Measurements from ENCODE around the gene TUBG2.

Gene TUBG2

GRCh38 chr17:42677921-42678781, 19.1 kb downstream of the TUBG2 start:
- DNase-seq, result peak; percentile 70 to 77

- DNase-seq, result peak in 1 of 2 experiments; percentile 33
These were observed 19.9 kb downstream of the TUBG2 start for GRCh38 chr17:42678951-42679491.

- peak; percentile 62 to 65 for DNase-seq
These were observed 20.6 kb downstream of the TUBG2 start for GRCh38 chr17:42679492-42680330.

DNA sequence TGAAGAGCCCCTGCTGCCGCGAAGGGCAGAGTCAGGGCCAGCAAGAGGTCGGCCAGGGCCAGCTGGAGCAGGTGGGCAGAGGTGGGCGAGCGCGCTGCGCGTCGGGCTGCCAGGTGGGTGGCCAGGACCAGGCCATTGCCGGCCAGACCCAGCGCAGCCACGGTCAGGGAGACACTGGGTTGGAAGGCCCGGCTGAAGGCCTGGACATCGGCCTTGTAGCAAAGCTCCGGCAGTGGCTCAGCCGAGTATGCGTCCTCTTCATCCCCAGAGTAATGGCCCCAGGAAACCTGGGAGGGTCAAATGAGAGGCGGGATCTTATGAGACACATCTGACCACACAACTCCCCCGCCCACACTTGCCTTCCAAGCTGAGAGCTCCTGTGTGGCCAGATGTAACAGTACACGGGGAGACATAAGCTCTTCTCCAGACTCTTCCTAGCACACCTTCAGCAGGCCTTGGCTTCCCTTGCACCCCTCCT, 21.3 kb downstream of the TUBG2 start:
- no peak for DNase-seq

DNA sequence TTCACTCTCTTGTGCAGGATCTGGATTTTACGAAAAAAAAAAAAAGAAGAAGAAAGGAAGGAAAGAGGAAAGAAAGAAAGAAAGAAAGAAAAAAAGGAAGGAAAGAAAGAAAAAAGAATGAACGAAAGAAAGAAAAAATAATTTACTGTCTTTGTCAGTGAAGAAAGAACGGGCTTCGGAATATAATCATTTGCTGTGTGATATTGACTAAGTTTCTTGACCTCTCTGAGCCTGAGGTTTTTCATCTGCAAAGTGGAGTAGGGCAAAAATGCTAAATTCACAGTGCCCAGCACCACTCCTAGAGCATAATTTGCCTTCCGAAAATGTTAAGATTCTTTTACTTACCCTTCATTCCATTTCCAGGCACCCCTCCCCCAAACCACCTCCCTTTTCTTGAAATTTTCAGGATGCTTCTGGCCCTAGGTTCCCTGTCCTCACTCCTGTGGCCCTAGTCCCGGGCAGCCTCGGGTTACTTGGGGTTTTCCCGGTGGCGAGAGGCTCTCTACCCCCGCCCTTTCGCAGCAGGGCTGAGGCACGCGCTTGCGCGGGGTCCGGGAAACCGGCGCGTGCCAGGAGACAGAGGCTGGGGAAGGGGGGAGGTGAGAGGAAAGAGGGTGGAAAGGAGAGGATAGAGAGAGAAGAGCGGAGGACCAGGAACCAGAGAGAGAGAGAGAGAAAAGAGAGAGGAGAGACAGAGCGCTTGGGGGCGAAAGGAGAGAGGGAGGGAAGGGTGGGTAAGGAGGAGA, 23.1 kb downstream of the TUBG2 start, which contains the start of gene CNTNAP1:
Gene CNTNAP1 (plus strand): TSS at position 556 of the 746 bp plus-strand sequence. CDS start 299 bp downstream, outside the sequence.
- DNase-seq, result no peak

DNA sequence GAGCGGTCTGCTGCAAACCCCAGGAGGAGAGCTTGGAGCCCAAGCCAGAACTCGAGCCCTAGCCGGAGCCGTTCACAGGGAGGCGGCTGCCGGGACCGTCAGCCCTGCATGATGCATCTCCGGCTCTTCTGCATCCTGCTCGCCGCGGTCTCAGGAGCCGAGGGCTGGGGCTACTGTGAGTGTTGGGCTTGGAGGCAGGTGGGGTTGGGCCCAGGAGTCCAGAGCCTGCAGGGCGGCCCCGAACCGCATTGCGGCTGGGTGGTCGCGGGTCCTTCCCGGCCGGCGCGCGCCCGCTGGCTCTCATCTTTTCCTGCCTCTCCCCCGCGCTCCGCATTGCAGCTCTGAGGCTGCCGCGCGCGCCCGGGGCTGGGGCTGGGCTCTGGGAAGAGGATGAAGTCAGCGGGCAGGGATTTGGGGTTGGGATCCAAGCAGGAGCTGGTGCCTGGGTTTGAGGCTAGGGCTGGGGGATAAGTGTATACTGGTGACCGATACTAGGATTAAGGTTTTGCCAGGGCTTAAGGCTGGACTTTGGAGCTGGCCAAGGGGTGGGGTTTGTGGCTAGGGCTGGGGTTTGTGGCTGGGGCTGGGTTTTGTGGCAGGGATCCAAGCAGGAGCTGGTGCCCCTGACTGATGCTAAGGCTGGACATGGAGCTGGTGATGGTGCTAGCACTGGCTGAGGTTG, 23.8 kb downstream of the TUBG2 start:
- DNase-seq, result no peak

DNA sequence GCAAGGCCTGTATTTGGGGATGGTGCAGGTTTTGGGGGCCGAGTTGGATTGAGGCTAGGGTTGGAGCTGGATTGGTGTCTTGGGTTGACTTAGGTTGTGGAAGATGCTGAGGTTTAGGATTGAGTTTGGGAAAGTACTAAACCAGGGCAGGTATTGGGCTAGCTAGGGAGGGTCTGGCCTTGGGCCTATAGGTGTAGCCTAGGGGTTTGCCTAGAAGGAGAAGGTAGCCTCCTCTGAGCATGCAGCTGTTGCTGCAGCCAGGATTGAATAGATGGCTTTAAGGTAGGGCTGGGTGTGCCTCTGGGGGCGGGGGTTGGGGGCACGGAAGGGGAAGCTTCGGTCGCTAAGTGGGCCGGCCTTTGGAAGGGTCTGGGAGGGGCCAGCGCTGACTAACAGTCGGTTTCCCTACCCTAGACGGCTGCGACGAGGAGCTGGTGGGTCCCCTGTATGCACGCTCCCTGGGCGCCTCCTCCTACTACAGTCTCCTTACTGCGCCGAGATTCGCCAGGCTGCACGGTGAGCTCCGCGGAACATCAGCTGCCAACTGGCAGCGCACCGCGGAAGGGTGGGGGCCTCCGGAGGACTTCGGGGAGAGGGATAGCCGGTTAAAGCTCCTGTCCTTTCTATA, 24.4 kb downstream of the TUBG2 start:
- DNase-seq, result no peak

DNA sequence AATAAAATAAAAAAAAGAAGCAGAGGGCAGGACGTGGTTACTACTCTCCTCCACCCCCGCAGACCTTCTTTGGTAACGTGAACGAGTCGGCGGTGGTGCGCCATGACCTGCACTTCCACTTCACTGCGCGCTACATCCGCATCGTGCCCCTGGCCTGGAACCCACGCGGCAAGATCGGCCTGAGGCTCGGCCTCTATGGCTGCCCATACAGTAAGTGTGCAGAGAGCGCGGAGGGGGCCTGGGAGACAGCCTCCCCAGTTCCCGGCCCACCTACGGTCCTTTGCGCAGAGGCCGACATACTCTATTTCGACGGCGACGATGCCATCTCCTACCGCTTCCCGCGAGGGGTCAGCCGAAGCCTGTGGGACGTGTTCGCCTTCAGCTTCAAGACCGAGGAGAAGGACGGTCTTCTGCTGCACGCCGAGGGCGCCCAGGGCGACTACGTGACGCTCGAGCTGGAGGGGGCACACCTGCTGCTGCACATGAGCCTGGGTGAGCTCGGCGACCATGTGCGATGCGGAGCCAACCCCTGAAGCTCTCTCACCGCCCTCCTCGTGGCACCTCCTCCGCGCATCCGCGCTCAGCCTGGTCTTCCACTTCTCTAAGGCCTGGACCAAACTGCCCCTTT, 26.0 kb downstream of the TUBG2 start:
- DNase-seq, result no peak

GRCh38 chr17:42685831-42686230, 26.7 kb downstream of the TUBG2 start:
- DNase-seq, result no peak

DNA sequence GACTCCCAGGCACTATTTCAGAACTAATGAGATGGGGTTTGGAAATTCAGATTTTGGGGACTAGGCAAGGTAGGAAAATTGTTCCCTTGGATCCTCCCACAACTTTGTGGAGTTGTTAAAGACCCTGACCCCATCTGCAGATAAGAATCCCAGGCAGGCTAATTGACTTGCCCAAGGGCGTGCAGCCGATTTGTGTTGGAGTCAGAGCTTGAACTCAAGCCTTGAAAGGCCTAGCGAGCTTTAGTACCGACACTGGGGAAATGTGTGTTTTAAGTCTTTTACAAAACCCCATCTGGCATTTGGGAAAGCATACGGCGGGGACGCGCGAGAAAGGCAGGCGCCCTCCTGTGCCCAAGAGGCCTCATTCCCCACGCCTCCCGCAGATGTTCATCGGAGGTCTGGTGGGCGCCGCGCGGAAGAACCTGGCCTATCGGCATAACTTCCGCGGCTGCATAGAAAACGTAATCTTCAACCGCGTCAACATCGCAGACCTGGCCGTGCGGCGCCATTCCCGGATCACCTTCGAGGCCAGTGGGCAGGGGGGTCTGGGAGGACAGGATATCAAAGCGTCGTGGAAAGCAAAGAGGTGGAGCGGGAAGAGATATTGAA, 27.5 kb downstream of the TUBG2 start:
- no peak for DNase-seq

GRCh38 chr17:42687707-42688320, 28.7 kb downstream of the TUBG2 start:
- DNase-seq, result no peak

DNA sequence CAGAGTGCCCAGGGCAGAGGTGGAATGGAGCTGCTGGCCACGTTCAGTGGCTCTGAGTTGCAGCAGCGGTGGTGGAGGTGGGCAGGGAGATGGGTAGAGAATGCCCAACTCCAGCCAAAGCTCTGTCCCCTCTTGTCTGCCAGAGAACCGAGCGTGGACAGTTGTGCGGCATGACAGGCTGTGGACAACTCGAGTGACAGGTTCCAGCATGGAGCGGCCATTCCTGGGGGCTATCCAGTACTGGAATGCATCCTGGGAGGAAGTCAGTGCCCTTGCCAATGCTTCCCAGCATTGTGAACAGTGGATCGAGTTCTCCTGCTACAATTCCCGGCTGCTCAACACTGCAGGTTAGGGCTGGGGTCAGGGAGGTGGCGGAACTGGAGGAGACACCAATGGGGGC, 31.5 kb downstream of the TUBG2 start:
- no peak for DNase-seq

DNA sequence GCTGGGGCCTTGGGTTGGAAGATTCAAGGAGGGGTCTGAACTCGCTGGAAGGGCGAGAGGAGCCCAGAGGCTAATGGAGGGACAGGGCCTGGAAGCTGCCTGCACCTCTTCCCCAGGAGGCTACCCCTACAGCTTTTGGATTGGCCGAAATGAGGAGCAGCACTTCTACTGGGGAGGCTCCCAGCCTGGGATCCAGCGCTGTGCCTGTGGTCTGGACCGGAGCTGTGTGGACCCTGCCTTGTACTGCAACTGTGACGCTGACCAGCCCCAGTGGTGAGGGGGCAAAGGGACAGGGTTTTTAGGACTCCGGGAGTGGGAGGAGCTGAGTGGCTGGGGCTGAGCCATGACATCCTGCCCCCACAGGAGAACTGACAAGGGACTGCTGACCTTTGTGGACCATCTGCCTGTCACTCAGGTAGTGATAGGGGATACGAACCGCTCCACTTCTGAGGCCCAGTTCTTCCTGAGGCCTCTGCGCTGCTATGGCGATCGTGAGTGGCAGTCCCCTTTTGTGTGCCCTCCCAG, 32.0 kb downstream of the TUBG2 start:
- no peak for DNase-seq

DNA sequence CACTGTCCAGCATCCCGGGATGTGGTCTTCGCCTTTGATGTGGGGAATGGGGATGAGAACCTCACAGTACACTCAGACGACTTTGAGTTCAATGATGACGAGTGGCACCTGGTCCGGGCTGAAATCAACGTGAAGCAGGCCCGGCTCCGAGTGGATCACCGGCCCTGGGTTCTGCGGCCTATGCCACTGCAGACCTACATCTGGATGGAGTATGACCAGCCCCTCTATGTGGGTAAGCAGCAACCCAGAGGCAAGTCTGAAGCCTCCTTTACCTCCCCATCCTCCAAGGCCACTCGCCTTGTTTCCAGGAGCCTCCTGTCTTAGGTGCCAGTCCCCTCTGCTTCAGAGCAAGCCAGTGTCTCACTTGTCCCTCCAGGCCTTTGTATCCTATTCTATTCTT, 33.4 kb downstream of the TUBG2 start:
- DNase-seq, result no peak

DNA sequence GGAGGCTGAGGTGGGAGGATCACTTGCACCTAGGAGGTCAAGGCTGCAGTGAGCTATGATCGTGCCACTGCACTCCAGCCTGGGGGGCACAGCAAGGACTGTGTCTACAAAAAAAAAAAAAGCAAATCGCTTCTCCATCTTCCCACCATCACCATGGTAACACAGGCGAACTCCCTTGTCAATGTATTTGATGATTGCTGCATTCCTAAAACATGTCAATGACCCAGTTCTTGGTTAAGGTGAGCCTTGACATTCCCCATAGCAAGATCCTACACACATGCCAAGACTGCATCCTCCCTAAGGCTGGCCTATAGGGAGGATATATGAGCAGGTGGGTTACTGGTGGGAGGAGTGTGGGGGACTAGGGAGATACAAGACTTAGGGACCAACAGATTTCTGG, 35.4 kb downstream of the TUBG2 start:
- DNase-seq, result no peak

- no peak for DNase-seq
These were observed 36.4 kb downstream of the TUBG2 start for GRCh38 chr17:42695500-42695899.

GRCh38 chr17:42697108-42697811, 38.2 kb downstream of the TUBG2 start:
- DNase-seq, result no peak

DNA sequence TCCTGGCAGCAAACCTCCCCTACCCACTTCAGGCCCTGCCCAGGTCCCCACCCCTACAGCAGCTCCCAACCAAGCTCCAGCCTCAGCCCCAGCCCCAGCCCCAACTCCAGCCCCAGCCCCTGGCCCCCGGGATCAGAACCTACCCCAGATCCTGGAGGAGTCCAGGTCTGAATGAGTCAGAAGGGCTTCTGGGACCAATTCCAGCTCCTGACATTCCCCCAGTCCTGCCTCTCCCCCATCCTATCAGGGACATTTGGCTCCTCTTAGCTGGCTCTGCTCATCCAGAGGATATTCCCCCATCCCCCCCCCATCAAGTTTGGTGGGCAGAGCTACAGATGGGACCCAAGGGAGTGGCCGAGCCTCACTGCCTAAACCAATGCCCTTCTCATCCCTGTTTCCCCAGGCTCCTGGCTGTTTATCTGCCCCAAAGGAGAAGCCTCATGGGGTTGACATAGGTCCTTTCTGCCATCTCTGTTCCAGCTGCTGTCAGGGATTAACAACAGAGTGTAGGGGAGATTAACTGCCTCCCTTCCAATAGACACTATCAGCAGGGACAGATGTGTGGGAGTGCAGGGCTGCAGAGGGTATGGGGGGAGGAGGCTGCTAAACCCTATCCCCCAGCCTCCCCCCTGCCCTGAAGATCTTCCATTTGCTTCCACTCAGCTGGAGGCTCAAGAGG, 39.8 kb downstream of the TUBG2 start:
- DNase-seq, result no peak

GRCh38 chr17:42699415-42699740, 40.3 kb downstream of the TUBG2 start:
- no peak for DNase-seq

All from stimulated activated CD4-positive, alpha-beta T cell treated with anti-CD3 and anti-CD28 coated beads, Interleukin-4, amount 100 ng/mL, for 4 hours (primary cell).